ENCODE results near the gene ETS1. TPM values are rescaled to one million over a fixed set of nuclear protein-coding genes. Genes with fewer than 3 reads are reported as not detected.

The ETS1 gene
- total RNA-seq, 1 experiment from 2014 or later = 3.7 TPM

DNA sequence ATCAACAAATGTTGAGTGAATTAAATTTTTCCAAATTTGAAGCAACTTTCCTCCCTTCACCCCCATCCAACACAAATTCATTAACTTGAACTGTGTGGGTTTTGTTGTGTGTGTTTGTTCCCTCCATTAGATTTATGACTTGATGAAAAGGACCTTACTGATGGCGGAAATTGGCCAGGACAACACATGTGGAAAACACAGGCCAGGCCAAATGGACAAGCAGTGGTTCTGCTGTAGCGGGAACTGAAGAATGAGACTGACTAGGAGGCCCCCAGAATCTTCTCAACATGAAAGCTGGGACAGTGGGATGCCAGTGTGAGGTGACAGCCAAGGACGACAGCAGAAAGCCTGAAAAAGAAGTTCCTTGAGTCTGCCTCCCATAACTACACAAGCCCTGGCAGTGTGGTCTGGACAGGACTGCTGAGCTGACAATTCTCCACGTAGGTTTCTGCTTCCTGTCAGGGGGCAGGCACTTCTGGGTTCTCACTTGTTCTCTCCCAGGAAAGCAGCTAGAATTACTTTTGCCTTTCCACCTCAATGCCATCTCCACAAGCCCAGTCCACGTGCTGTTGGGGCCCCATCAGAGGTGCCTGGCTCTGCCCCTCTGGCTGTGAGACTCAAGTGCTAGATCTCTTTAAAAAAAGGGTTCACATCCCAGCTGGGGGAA, 94.3 kb downstream of the ETS1 start:
- POLR2A ChIA-PET (ENCODE audit: low non-redundant PET) = no interaction called here
- H3K36me3 ChIP-seq (ENCODE audit: insufficient read depth, low read length, poor library complexity, severe bottlenecking) = no peaks in the 10 kb centered on the region
- CTCF ChIA-PET = no interaction called here
- no TSS peak for BruUV-seq (replicated peaks)
- TF ChIP-seq, protein P1, sequence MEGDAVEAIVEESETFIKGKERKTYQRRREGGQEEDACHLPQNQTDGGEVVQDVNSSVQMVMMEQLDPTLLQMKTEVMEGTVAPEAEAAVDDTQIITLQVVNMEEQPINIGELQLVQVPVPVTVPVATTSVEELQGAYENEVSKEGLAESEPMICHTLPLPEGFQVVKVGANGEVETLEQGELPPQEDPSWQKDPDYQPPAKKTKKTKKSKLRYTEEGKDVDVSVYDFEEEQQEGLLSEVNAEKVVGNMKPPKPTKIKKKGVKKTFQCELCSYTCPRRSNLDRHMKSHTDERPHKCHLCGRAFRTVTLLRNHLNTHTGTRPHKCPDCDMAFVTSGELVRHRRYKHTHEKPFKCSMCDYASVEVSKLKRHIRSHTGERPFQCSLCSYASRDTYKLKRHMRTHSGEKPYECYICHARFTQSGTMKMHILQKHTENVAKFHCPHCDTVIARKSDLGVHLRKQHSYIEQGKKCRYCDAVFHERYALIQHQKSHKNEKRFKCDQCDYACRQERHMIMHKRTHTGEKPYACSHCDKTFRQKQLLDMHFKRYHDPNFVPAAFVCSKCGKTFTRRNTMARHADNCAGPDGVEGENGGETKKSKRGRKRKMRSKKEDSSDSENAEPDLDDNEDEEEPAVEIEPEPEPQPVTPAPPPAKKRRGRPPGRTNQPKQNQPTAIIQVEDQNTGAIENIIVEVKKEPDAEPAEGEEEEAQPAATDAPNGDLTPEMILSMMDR (conservative IDR thresholded peaks at IDR 0.05; ENCODE audit: low read depth, low read length) = no peak
- no peak for TF ChIP-seq EZH2 (IDR thresholded peaks at IDR 0.05; ENCODE audit: borderline replicate concordance, low read depth, low read length, poor library complexity, severe bottlenecking)
- no peak overlapping the region for H3K27ac ChIP-seq (ENCODE audit: low read depth, low read length, poor library complexity, severe bottlenecking)
- H3K27me3 ChIP-seq (replicated peaks; ENCODE audit: insufficient read depth, low read depth, low read length, poor library complexity) = peaks cover 44% of the 10 kb centered on the region
- no peak for DNase-seq (ENCODE audit: low spot score)
- H3K4me1 ChIP-seq (ENCODE audit: insufficient read depth, low read length, poor library complexity, severe bottlenecking) = no peaks in the 10 kb centered on the region
- H3K9me3 ChIP-seq (ENCODE audit: low read depth, low read length, poor library complexity, severe bottlenecking) = no peaks in the 10 kb centered on the region
- no peak overlapping the region for H3K4me3 ChIP-seq (ENCODE audit: low read depth, low read length, poor library complexity, severe bottlenecking)
- intact Hi-C loops (cut with micrococcal nuclease; ENCODE audit: unreplicated experiment) = no loop called here

DNA sequence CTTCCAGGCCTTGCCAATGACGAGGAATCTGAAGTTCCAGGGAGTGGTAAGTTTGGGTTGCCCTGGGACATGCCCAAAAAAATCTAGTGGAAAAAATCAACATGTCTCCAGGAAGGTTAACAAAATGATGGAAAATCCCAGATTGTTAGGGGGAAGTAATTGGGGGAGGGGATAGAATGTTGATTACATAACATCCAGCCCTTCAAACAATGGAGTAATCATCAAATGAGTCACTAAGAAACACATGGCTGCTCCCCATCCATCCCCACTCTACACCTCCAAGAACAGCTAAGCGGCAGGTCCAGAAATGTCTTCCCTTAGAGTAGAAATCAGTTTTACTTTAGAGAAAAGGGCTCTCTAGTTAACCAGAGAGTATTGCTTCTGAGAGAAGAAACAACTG, 94.9 kb downstream of the ETS1 start:
- intact Hi-C loops (cut with micrococcal nuclease; ENCODE audit: unreplicated experiment) = no loop called here

DNA sequence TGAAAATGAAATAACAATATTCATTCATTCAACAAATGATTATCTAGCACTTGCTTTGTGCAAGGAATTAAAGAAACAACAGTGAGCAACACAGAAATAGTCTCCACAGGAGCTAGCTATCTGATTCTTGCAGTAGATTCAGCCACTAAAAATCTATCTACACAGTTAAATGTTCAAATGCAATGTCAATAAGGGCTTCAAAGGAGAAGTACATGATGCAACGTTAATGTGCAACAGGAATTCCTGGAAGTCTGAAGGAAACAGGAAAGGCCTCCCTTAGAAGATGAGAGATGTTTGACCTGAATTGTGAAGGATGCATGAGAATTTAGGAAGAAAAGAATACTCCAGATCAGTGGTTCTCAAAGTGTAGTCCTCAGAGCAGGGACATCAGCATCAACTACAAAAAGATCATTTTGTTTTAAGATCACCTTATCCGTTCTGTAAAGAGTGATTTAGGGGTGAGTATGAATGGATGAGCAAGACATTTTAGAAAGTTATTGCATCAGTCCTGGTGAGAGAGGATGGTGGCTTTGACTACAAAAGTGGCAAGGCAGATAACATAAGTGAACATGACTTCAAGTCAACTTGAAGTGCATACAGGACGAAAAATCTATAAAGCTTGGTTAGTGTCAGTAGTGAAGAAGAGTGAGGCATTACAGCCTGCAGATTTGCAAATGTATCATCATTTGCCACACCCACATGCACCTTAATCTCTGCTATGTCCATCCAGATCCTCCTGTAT, 96.0 kb downstream of the ETS1 start:
- TF ChIP-seq EZH2 (IDR thresholded peaks at IDR 0.05; ENCODE audit: borderline replicate concordance, low read depth, low read length, poor library complexity, severe bottlenecking) = no peak
- TF ChIP-seq, protein P1 (conservative IDR thresholded peaks at IDR 0.05; ENCODE audit: low read depth, low read length) = no peak
- H3K27ac ChIP-seq (ENCODE audit: low read depth, low read length, poor library complexity, severe bottlenecking) = no peak overlapping the region
- intact Hi-C loops (cut with micrococcal nuclease; ENCODE audit: unreplicated experiment) = no loop called here

More for the DNA sequence above, 94.9 kb downstream of the ETS1 start:
- ChIA-PET CTCF (no interaction called here), POLR2A (ENCODE audit: low non-redundant PET) (no interaction called here)
- no peak overlapping the region for H3K27ac ChIP-seq (ENCODE audit: low read depth, low read length, poor library complexity, severe bottlenecking)
- no peaks in the 10 kb centered on the region for H3K36me3 ChIP-seq (ENCODE audit: insufficient read depth, low read length, poor library complexity, severe bottlenecking)
- H3K4me1 ChIP-seq (ENCODE audit: insufficient read depth, low read length, poor library complexity, severe bottlenecking) = no peaks in the 10 kb centered on the region
- H3K27me3 ChIP-seq (replicated peaks; ENCODE audit: insufficient read depth, low read depth, low read length, poor library complexity) = peaks cover 42% of the 10 kb centered on the region
- H3K9me3 ChIP-seq (ENCODE audit: low read depth, low read length, poor library complexity, severe bottlenecking) = no peaks in the 10 kb centered on the region
- no peak overlapping the region for H3K4me3 ChIP-seq (ENCODE audit: low read depth, low read length, poor library complexity, severe bottlenecking)
- DNase-seq (ENCODE audit: low spot score) = no peak
- no peak for TF ChIP-seq EZH2 (IDR thresholded peaks at IDR 0.05; ENCODE audit: borderline replicate concordance, low read depth, low read length, poor library complexity, severe bottlenecking)
- TF ChIP-seq, protein P1 (conservative IDR thresholded peaks at IDR 0.05; ENCODE audit: low read depth, low read length) = no peak
- no TSS peak for BruUV-seq (replicated peaks)

More for the DNA sequence above, 96.0 kb downstream of the ETS1 start:
- no peak for DNase-seq (ENCODE audit: low spot score)
- ChIA-PET CTCF (no interaction called here), POLR2A (ENCODE audit: low non-redundant PET) (no interaction called here)
- H3K36me3 ChIP-seq (ENCODE audit: insufficient read depth, low read length, poor library complexity, severe bottlenecking) = no peaks in the 10 kb centered on the region
- no peaks in the 10 kb centered on the region for H3K4me1 ChIP-seq (ENCODE audit: insufficient read depth, low read length, poor library complexity, severe bottlenecking)
- BruUV-seq (replicated peaks) = no TSS peak
- peaks cover 31% of the 10 kb centered on the region for H3K27me3 ChIP-seq (replicated peaks; ENCODE audit: insufficient read depth, low read depth, low read length, poor library complexity)
- no peak overlapping the region for H3K4me3 ChIP-seq (ENCODE audit: low read depth, low read length, poor library complexity, severe bottlenecking)
- H3K9me3 ChIP-seq (ENCODE audit: low read depth, low read length, poor library complexity, severe bottlenecking) = no peaks in the 10 kb centered on the region

Data from A673 (cell line).